GM19395 (cell line): ENCODE measurements around the gene PLD5.

Source experiments
- ATAC-seq: cut with Tn5 transposase; IDR thresholded peaks from one replicate; pipeline ENCODE4 v1.9.1; 2021; ENCODE audit warnings: mild to moderate bottlenecking, moderate library complexity; ENCODE audit not compliant: unreplicated experiment

The PLD5 gene

GRCh38 chr1:242524571-242525359 lies at the start of gene PLD5:
PLD5 (minus strand) TSS chr1:242524697.
- ATAC-seq = no peak

GRCh38 chr1:242569867-242570266 lies 45.4 kb upstream of the PLD5 start:
- no peak for ATAC-seq

- no peak for ATAC-seq
Observed at GRCh38 chr1:242568666-242569065, 44.2 kb upstream of the PLD5 start.

- no peak for ATAC-seq
Observed at GRCh38 chr1:242567596-242567995, 43.1 kb upstream of the PLD5 start.

GRCh38 chr1:242556759-242557158 lies 32.3 kb upstream of the PLD5 start:
- ATAC-seq = no peak

GRCh38 chr1:242556276-242556675 lies 31.8 kb upstream of the PLD5 start:
- no peak for ATAC-seq

GRCh38 chr1:242554577-242554976 lies 30.1 kb upstream of the PLD5 start:
- no peak for ATAC-seq

- no peak for ATAC-seq
Observed at GRCh38 chr1:242546849-242547729, 22.6 kb upstream of the PLD5 start.

- no peak for ATAC-seq
Observed at GRCh38 chr1:242546441-242546840, 21.9 kb upstream of the PLD5 start.

GRCh38 chr1:242544071-242544470 lies 19.6 kb upstream of the PLD5 start:
- no peak for ATAC-seq

- no peak for ATAC-seq
Observed at GRCh38 chr1:242542271-242542670, 17.8 kb upstream of the PLD5 start.

GRCh38 chr1:242535986-242536385 lies 11.5 kb upstream of the PLD5 start:
- no peak for ATAC-seq

GRCh38 chr1:242534753-242535152 lies 10.3 kb upstream of the PLD5 start:
- ATAC-seq = no peak

- no peak for ATAC-seq
Observed at GRCh38 chr1:242530761-242531160, 6.3 kb upstream of the PLD5 start.

GRCh38 chr1:242525769-242526168 lies 1.3 kb upstream of the PLD5 start:
- ATAC-seq = no peak

- ATAC-seq = no peak
Observed at GRCh38 chr1:242525360-242525722, 844 bp upstream of the PLD5 start.

- no peak for ATAC-seq
Observed at GRCh38 chr1:242523719-242524570, 552 bp downstream of the PLD5 start.

- no peak for ATAC-seq
Observed at GRCh38 chr1:242522996-242523718, 1.3 kb downstream of the PLD5 start.

GRCh38 chr1:242522304-242522945 lies 2.1 kb downstream of the PLD5 start:
- no peak for ATAC-seq

GRCh38 chr1:242515555-242515954 lies 8.9 kb downstream of the PLD5 start:
- no peak for ATAC-seq
